Prostate gland (tissue), 2 donors: ENCODE data around the gene OPN4. TPM values are rescaled to one million over a fixed set of nuclear protein-coding genes. Genes with fewer than 3 reads are reported as not detected.
A peak's percentile ranks its signal among the peaks of the same experiment; 100 is the strongest.

Source experiments
- DNase-seq: peaks from one replicate; pipeline ENCODE4 v3.0.0-alpha.2; 2019; ENCODE audit warnings: low spot score
- H3K27ac ChIP-seq, 2 donors: fragments of 200-600 bp; sonication (generic); 2 replicates each; pipeline ENCODE4 v1.5.1; 2017 to 2019
- H3K27me3 ChIP-seq: fragments of 200-600 bp; sonication (generic); replicated peaks from 2 replicates; pipeline ENCODE4 v1.5.1; 2019; ENCODE audit not compliant: insufficient read depth
- H3K36me3 ChIP-seq, 2 donors: fragments of 200-600 bp; sonication (generic); 1 replicate in 1 of 2; 2 replicates in 1 of 2; pipeline versions ENCODE4 v1.5.1 to v1.8.1; 2017 to 2019
- H3K4me1 ChIP-seq: fragments of 200-600 bp; sonication (generic); replicated peaks from 2 replicates; pipeline ENCODE4 v1.5.1; 2019
- H3K4me3 ChIP-seq, 2 donors: fragments of 200-600 bp; sonication (generic); 2 replicates each; pipeline ENCODE4 v1.5.1; 2017 to 2019
- H3K9me3 ChIP-seq: fragments of 200-600 bp; sonication (generic); 2 replicates; pipeline ENCODE4 v1.5.1; 2017
- CTCF ChIP-seq, 4 experiments: fragments of 200-600 bp in 2 of 4; fragments of 450-650 bp in 2 of 4; sonication (generic) in 2 of 4; IDR thresholded peaks; 1 replicate in 3 of 4; 2 replicates in 1 of 4; pipeline ENCODE4 v1.5.1; 2016 to 2019; ENCODE audit warnings: antibody characterized with exemption in 4 of 4, mild to moderate bottlenecking in 2 of 4, moderate library complexity in 2 of 4
- POLR2A ChIP-seq: fragments of 450-650 bp; IDR thresholded peaks from one replicate; pipeline ENCODE4 v1.6.1; 2016; ENCODE audit warnings: antibody characterized with exemption, mild to moderate bottlenecking
- POLR2AphosphoS5 ChIP-seq: sonication (generic); formaldehyde crosslinking; IDR thresholded peaks from one replicate; pipeline ENCODE4 v1.6.1; 2017; ENCODE audit warnings: antibody characterized with exemption
- WGBS: methylation state at CpG from one replicate; pipeline ENCODE4 v1.1.5; 2018; 5-methylcytosine and 5-hydroxymethylcytosine counted together
- intact Hi-C: fragments of 100-400 bp; cut with DNase I; formaldehyde crosslinking; loops from one replicate; pipeline ENCODE4 v1.14.2; 2022
- total RNA-seq, 2 donors: library from RNA; depleted of rRNA; stranded (reverse); fragments of >200 nt; gene quantifications; one replicate each; pipeline ENCODE4 v1.1.0, GENCODE V29; 2016

OPN4 gene
- total RNA-seq, 2 donors from 2014 or later: not detected

- Histone ChIP-seq H3K4me1 (peaks cover 5% of the 10 kb centered on the region), H3K27me3 (no peaks in the 10 kb centered on the region), H3K9me3 (no peaks in the 10 kb centered on the region), H3K27ac (peak overlapping the region; percentile 65 to 74), H3K4me3 (no peak overlapping the region), H3K36me3 (no peaks in the 10 kb centered on the region)
- WGBS: 86% methylated on average over 7 of the region's 7 CpGs
- intact Hi-C loops: no loop called here
- TF ChIP-seq POLR2AphosphoS5: no peak
- no peak for TF ChIP-seq POLR2A
- DNase-seq: no peak
Measured at GRCh38 chr10:86666538-86666937, 12.2 kb downstream of the OPN4 start.

DNA sequence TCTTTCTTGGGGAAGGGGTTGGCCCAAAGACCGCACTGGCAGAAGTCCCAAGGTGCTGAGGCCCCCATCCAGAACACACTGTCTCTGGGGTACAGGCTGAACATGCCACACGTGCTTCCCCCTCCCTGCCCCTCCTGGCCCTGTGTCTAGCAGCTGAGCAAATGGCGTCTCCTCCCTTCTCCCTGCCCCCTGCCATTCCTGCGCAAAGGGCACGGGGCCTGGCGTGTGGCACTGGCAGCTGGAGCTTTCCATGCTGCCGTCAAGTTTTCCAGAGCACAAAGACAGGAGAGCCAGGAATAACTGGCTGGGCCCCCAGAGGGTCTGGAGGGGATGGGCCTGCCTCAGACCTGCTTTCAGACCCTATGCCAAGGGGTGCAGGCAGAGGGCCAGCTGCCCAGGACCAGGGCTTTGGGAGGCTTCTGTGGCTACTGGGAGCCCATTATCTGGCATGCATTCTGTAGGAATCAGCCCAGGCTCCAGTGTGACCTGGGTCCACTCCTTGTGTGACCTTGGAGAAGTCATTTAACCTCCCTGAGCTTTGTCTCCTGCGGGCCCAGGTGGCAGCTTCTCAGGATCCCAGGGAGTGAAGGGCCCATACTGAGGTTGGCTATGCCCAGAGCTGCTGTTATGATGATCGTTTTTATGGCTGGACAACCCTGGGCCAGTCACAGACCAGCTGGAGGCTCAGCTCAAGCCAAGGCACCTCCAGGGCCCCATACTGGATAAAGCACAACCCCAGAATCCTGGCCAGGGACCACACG, 13.3 kb downstream of the OPN4 start:
- TF ChIP-seq CTCF (IDR thresholded peaks at IDR 0.05) (no peak), POLR2A (no peak), POLR2AphosphoS5 (no peak)
- intact Hi-C loops: no loop called here
- 64% methylated on average over 10 of the region's 10 CpGs for WGBS
- no peaks in the 10 kb centered on the region for H3K9me3 ChIP-seq
- H3K4me1 ChIP-seq: peaks cover 5% of the 10 kb centered on the region
- no peak overlapping the region for H3K4me3 ChIP-seq
- H3K36me3 ChIP-seq: no peaks in the 10 kb centered on the region
- no peaks in the 10 kb centered on the region for H3K27me3 ChIP-seq
- DNase-seq: no peak
- H3K27ac ChIP-seq: peak overlapping the region; percentile 65 to 74

DNA sequence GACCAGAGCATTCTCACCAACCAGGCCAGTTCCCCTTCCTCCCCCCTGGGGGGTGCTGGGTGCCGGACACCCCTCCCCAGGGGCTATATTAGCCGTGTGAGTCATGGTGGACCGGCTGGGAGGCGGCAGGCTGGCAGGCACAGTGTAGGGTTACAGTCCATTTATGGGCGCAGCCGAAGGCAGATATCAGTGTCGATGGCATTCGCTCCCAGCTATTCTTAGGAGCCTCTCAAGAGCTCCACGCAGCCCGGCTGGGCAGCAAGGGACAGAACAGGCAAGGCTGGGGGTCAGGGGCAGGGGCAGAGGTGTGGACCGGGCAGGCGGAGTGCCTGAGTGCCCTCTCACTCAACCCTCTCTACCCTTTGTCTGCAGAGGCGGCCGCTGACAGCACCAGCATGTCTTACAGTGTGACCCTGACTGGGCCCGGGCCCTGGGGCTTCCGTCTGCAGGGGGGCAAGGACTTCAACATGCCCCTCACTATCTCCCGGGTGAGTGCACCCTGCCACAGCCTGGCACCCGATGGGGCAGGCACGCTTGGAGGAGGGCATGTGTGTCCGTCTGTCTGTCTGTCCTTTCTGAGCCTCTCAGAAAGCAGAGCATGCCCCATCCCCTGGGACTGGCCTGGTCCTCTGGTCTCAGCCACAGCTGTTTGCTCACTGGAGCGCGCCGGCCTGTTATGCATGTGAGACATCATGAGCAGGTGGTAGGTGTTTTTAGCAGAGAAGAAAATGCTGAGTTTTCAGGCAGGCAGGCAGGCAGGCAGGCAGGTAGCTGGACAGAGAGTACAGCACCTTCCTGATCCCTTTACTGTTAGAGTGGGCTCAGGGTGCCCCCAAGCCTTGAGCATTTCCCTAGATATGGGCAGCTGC, 14.2 kb downstream of the OPN4 start, which contains the start of gene LDB3:
Gene LDB3, plus strand, starts transcription at position 215 of the 869 bp plus-strand sequence. Its CDS starts 181 bp downstream, at position 396.
- Histone ChIP-seq H3K36me3 (no peaks in the 10 kb centered on the region), H3K4me1 (peaks cover 5% of the 10 kb centered on the region), H3K9me3 (no peaks in the 10 kb centered on the region), H3K27me3 (no peaks in the 10 kb centered on the region), H3K27ac (peak within 1 kb of the TSS; percentile 65 to 74), H3K4me3 (peak within 1 kb of the TSS; percentile 9)
- intact Hi-C loops: no loop called here
- DNase-seq: no peak
- WGBS: 59% methylated on average over 23 of the region's 23 CpGs
- TF ChIP-seq CTCF (IDR thresholded peaks at IDR 0.05) (no peak), POLR2AphosphoS5 (peak; percentile 42), POLR2A (peak; percentile 18)

DNA sequence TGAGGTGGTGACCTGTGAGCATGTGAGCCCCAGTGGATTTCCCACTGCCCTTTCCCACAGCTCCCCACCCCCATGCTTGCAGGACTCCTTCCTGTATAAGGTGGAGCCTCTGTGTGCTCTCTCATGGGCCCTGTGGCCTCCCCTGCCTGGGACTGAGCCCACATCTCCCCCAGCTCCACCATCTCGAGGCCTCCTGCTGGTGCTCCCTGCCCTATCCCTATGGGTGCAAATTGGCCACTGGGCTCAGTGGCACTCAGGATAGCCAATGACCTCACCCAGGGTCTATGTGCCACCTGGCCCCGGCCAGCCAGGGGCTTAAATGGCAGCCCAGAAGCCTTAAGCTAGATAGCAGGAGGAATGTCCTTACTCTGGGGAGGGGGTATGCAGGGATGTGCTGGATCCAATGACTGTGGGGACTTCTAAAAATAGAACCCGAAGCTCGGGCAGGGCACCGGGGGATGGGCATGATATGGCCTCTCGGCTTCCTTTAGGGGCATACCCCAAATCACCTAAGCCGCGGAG, 16.0 kb downstream of the OPN4 start:
- H3K4me3 ChIP-seq: no peak overlapping the region

More for the DNA sequence above, 16.0 kb downstream of the OPN4 start:
- intact Hi-C loops: no loop called here
- TF ChIP-seq POLR2AphosphoS5: no peak
- no peak for TF ChIP-seq POLR2A
- no peak for TF ChIP-seq CTCF (IDR thresholded peaks at IDR 0.05)
- no peaks in the 10 kb centered on the region for H3K9me3 ChIP-seq
- no peaks in the 10 kb centered on the region for H3K36me3 ChIP-seq
- DNase-seq: no peak
- 67% methylated on average over 8 of the region's 8 CpGs for WGBS
- H3K4me1 ChIP-seq: no peaks in the 10 kb centered on the region
- no peaks in the 10 kb centered on the region for H3K27me3 ChIP-seq
- peak overlapping the region; percentile 65 to 66 for H3K27ac ChIP-seq
